Measurements from ENCODE around the gene CDK5. TPM values are rescaled to one million over a fixed set of nuclear protein-coding genes. Genes with fewer than 3 reads are reported as not detected.

CDK5 gene
- polyA plus RNA-seq, 1 donor from 2014 or later = 88.3 TPM

- Histone ChIP-seq H3K9ac (ENCODE audit: low read length) (no peak overlapping the region), H3K36me3 (ENCODE audit: insufficient read depth, low read length) (no peaks in the 10 kb centered on the region), H3K4me2 (ENCODE audit: low read length) (no peak overlapping the region), H3F3A (ENCODE audit: insufficient read depth, low read length, poor library complexity, severe bottlenecking) (no peaks in the 10 kb centered on the region), H3K4me3 (ENCODE audit: low read length) (no peak overlapping the region), H3K9me2 (ENCODE audit: insufficient read depth, low read length) (no peaks in the 10 kb centered on the region), H3K79me2 (replicated peaks; ENCODE audit: insufficient read depth, low read length) (no peaks in the 10 kb centered on the region), H2AFZ (ENCODE audit: low read depth, low read length) (no peak overlapping the region), H3K27me3 (ENCODE audit: insufficient read depth, low read depth, low read length) (no peaks in the 10 kb centered on the region), H4K20me1 (ENCODE audit: insufficient read depth) (no peaks in the 10 kb centered on the region), H3K9me3 (ENCODE audit: low read length) (no peaks in the 10 kb centered on the region), H3K27ac (ENCODE audit: low read length) (no peak overlapping the region)
- TF ChIP-seq MXI1 (conservative IDR thresholded peaks at IDR 0.05; ENCODE audit: poor library complexity, severe bottlenecking) (no peak), EZH2 (IDR thresholded peaks at IDR 0.05; ENCODE audit: borderline replicate concordance, insufficient read depth, low read length, poor library complexity, severe bottlenecking) (no peak), EP300 (conservative IDR thresholded peaks at IDR 0.05; ENCODE audit: poor library complexity, severe bottlenecking) (no peak), RAD21 (conservative IDR thresholded peaks at IDR 0.05) (no peak), CTCF (IDR thresholded peaks at IDR 0.05; ENCODE audit: poor library complexity, severe bottlenecking) (no peak), TAF1 (IDR thresholded peaks at IDR 0.05; ENCODE audit: low read depth) (no peak), POLR2AphosphoS5 (IDR thresholded peaks at IDR 0.05) (no peak), SMC3 (conservative IDR thresholded peaks at IDR 0.05; ENCODE audit: poor library complexity) (no peak)
- TF ChIP-seq, protein P1, sequence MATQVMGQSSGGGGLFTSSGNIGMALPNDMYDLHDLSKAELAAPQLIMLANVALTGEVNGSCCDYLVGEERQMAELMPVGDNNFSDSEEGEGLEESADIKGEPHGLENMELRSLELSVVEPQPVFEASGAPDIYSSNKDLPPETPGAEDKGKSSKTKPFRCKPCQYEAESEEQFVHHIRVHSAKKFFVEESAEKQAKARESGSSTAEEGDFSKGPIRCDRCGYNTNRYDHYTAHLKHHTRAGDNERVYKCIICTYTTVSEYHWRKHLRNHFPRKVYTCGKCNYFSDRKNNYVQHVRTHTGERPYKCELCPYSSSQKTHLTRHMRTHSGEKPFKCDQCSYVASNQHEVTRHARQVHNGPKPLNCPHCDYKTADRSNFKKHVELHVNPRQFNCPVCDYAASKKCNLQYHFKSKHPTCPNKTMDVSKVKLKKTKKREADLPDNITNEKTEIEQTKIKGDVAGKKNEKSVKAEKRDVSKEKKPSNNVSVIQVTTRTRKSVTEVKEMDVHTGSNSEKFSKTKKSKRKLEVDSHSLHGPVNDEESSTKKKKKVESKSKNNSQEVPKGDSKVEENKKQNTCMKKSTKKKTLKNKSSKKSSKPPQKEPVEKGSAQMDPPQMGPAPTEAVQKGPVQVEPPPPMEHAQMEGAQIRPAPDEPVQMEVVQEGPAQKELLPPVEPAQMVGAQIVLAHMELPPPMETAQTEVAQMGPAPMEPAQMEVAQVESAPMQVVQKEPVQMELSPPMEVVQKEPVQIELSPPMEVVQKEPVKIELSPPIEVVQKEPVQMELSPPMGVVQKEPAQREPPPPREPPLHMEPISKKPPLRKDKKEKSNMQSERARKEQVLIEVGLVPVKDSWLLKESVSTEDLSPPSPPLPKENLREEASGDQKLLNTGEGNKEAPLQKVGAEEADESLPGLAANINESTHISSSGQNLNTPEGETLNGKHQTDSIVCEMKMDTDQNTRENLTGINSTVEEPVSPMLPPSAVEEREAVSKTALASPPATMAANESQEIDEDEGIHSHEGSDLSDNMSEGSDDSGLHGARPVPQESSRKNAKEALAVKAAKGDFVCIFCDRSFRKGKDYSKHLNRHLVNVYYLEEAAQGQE (IDR thresholded peaks at IDR 0.05; ENCODE audit: borderline replicate concordance) = no peak
These were observed 18.5 kb downstream of the CDK5 start for GRCh38 chr7:151038951-151039849.

DNA sequence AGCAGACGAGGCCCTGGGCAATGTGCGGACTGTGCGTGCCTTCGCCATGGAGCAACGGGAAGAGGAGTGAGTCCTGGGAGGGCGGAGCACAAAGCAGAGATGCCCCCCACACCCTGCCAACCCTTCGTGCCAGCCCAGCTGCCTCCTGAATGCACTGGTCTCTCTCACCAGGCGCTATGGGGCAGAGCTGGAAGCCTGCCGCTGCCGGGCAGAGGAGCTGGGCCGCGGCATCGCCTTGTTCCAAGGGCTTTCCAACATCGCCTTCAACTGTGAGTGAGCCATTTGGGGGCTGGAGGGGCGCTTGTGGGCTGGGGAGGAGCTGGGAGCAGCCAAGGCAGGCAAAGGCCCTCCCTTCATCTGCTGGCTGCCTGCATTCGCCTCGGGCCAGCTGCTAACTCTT is 21.8 kb downstream of the CDK5 start:
- Histone ChIP-seq H3K79me2 (replicated peaks; ENCODE audit: insufficient read depth, low read length) (no peaks in the 10 kb centered on the region), H3K36me3 (ENCODE audit: insufficient read depth, low read length) (no peaks in the 10 kb centered on the region), H3K9ac (ENCODE audit: low read length) (no peak overlapping the region), H2AFZ (ENCODE audit: low read depth, low read length) (no peak overlapping the region), H3K27ac (ENCODE audit: low read length) (no peak overlapping the region), H3F3A (ENCODE audit: insufficient read depth, low read length, poor library complexity, severe bottlenecking) (no peaks in the 10 kb centered on the region), H3K27me3 (ENCODE audit: insufficient read depth, low read depth, low read length) (no peaks in the 10 kb centered on the region), H3K4me3 (ENCODE audit: low read length) (no peak overlapping the region), H3K9me3 (ENCODE audit: low read length) (no peaks in the 10 kb centered on the region), H3K9me2 (ENCODE audit: insufficient read depth, low read length) (no peaks in the 10 kb centered on the region), H4K20me1 (ENCODE audit: insufficient read depth) (no peaks in the 10 kb centered on the region), H3K4me2 (ENCODE audit: low read length) (no peak overlapping the region)
- TF ChIP-seq SMC3 (conservative IDR thresholded peaks at IDR 0.05; ENCODE audit: poor library complexity) = no peak
- no peak for TF ChIP-seq CTCF (IDR thresholded peaks at IDR 0.05; ENCODE audit: poor library complexity, severe bottlenecking)
- no peak for TF ChIP-seq EP300 (conservative IDR thresholded peaks at IDR 0.05; ENCODE audit: poor library complexity, severe bottlenecking)
- TF ChIP-seq, protein P1 (IDR thresholded peaks at IDR 0.05; ENCODE audit: borderline replicate concordance) = no peak
- TF ChIP-seq POLR2AphosphoS5 (IDR thresholded peaks at IDR 0.05) = no peak
- no peak for TF ChIP-seq RAD21 (conservative IDR thresholded peaks at IDR 0.05)
- no peak for TF ChIP-seq TAF1 (IDR thresholded peaks at IDR 0.05; ENCODE audit: low read depth)
- TF ChIP-seq MXI1 (conservative IDR thresholded peaks at IDR 0.05; ENCODE audit: poor library complexity, severe bottlenecking) = no peak
- TF ChIP-seq EZH2 (IDR thresholded peaks at IDR 0.05; ENCODE audit: borderline replicate concordance, insufficient read depth, low read length, poor library complexity, severe bottlenecking) = no peak
